ENCODE measurements around the gene AUTS2.

GRCh38 chr7:70214071-70214470 is 615.8 kb downstream of the AUTS2 start:
- TF ChIP-seq CTCF (conservative IDR thresholded peaks at IDR 0.05 in 1 of 2, IDR thresholded peaks at IDR 0.05 in 1 of 2; ENCODE audit: low read depth in 1 of 2, low read length in 2 of 2) (no peak), EZH2 (IDR thresholded peaks at IDR 0.05; ENCODE audit: low read length, missing control alignments) (no peak)
